Stomach (tissue), 4 donors: ENCODE data around the gene GLTP.

Experiments used
- EP300 ChIP-seq: sonication (generic); formaldehyde crosslinking; IDR thresholded peaks from one replicate; pipeline ENCODE4 v1.6.1; 2017; ENCODE audit warnings: antibody characterized with exemption
- POLR2A ChIP-seq, 4 donors: fragments of 450-650 bp; IDR thresholded peaks; one replicate each; pipeline ENCODE4 v1.6.1; 2016; ENCODE audit warnings: antibody characterized with exemption in 4 of 4, control low read depth in 2 of 4, mild to moderate bottlenecking in 1 of 4, moderate library complexity in 1 of 4
- TF ChIP-seq, protein P1 (sequence below), 7 experiments: fragments of 450-650 bp in 4 of 7; fragments of 200-600 bp in 3 of 7; sonication (generic) in 3 of 7; IDR thresholded peaks; one replicate each; pipeline ENCODE4 v1.5.1; 2016 to 2019; ENCODE audit warnings: antibody characterized with exemption in 7 of 7, control low read depth in 2 of 7, mild to moderate bottlenecking in 1 of 7

DNA sequence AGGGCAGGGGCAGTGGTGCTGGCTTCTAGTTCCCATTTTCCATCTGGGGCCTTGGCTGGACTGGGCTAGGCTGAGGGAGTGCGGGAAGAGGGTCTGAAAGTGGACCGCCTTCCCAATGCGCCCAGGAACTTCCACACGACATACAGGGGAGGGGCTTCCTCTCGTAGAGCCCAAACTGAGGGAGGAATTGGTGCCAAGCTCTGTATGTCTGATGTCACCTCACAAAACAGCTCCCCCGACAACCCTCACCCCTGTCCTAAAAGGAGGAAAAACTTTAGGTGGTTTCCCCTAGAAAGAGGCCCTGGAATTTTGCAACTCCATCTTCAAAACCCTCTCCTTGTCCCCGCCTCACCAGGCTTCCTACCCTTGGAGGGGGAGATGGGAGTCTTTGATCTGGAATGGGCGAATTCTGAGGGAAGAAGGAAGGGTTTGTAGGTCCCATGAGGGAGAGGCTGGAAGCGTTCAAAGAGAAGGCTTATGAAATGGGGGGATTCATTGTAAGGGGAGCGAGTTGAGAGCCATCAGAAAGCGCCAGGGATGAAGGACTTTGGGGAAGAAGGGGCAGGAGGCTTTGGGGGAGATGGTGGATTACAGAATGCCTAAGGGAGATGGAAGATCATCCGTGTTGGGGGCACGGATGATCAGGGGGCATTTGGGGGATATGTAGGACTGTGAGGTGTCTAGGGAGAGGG lies 844 bp downstream of the GLTP start:
- TF ChIP-seq, protein P1, sequence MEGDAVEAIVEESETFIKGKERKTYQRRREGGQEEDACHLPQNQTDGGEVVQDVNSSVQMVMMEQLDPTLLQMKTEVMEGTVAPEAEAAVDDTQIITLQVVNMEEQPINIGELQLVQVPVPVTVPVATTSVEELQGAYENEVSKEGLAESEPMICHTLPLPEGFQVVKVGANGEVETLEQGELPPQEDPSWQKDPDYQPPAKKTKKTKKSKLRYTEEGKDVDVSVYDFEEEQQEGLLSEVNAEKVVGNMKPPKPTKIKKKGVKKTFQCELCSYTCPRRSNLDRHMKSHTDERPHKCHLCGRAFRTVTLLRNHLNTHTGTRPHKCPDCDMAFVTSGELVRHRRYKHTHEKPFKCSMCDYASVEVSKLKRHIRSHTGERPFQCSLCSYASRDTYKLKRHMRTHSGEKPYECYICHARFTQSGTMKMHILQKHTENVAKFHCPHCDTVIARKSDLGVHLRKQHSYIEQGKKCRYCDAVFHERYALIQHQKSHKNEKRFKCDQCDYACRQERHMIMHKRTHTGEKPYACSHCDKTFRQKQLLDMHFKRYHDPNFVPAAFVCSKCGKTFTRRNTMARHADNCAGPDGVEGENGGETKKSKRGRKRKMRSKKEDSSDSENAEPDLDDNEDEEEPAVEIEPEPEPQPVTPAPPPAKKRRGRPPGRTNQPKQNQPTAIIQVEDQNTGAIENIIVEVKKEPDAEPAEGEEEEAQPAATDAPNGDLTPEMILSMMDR (IDR thresholded peaks at IDR 0.05): no peak
- TF ChIP-seq EP300 (no peak), POLR2A (IDR thresholded peaks at IDR 0.05) (no peak)
